Measurements from ENCODE around the gene CCDC186.

DNA sequence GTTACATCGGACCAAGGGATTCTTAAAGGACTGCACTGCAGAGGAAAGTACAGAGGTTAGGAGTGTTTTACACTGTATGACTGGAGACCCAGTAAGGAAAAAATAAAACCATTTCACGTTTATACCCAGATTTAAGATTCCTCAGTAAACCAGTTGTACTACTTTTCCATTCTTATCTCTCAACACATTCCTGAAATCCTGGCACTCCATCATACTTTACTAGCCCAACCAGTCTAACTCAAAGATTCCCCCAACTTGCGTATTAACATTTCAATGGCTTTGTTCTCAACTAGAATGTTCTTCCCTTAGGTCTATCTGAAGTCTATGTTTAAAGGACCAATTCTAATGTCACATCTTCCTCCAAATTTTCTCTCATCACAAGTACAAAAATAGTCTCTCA, 8.0 kb downstream of the CCDC186 start:
- TF ChIP-seq, protein P1, sequence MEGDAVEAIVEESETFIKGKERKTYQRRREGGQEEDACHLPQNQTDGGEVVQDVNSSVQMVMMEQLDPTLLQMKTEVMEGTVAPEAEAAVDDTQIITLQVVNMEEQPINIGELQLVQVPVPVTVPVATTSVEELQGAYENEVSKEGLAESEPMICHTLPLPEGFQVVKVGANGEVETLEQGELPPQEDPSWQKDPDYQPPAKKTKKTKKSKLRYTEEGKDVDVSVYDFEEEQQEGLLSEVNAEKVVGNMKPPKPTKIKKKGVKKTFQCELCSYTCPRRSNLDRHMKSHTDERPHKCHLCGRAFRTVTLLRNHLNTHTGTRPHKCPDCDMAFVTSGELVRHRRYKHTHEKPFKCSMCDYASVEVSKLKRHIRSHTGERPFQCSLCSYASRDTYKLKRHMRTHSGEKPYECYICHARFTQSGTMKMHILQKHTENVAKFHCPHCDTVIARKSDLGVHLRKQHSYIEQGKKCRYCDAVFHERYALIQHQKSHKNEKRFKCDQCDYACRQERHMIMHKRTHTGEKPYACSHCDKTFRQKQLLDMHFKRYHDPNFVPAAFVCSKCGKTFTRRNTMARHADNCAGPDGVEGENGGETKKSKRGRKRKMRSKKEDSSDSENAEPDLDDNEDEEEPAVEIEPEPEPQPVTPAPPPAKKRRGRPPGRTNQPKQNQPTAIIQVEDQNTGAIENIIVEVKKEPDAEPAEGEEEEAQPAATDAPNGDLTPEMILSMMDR (IDR thresholded peaks at IDR 0.05; ENCODE audit: poor library complexity), result no peak
- no peak for TF ChIP-seq EZH2 (IDR thresholded peaks at IDR 0.05; ENCODE audit: borderline replicate concordance)
